Vagina (tissue), 2 donors: ENCODE data around the gene LGR6.

ENCODE experiments used
- POLR2A ChIP-seq, 2 donors: fragments of 450-650 bp; IDR thresholded peaks; one replicate each; pipeline ENCODE4 v1.6.1; 2017; ENCODE audit warnings: antibody characterized with exemption in 2 of 2, mild to moderate bottlenecking in 2 of 2, moderate library complexity in 2 of 2
- POLR2AphosphoS5 ChIP-seq, 2 donors: sonication (generic); formaldehyde crosslinking; IDR thresholded peaks; one replicate each; pipeline ENCODE4 v1.9.0; 2017; ENCODE audit warnings: antibody characterized with exemption in 2 of 2, mild to moderate bottlenecking in 2 of 2, low read depth in 1 of 2; ENCODE audit not compliant: insufficient read depth in 1 of 2
- TF ChIP-seq, protein P1 (sequence below), 3 experiments: fragments of 450-650 bp in 2 of 3; fragments of 200-600 bp in 1 of 3; sonication (generic) in 1 of 3; IDR thresholded peaks; one replicate each; pipeline ENCODE4 v1.5.1; 2017 to 2019; ENCODE audit warnings: antibody characterized with exemption in 3 of 3, mild to moderate bottlenecking in 2 of 3, moderate library complexity in 2 of 3

DNA sequence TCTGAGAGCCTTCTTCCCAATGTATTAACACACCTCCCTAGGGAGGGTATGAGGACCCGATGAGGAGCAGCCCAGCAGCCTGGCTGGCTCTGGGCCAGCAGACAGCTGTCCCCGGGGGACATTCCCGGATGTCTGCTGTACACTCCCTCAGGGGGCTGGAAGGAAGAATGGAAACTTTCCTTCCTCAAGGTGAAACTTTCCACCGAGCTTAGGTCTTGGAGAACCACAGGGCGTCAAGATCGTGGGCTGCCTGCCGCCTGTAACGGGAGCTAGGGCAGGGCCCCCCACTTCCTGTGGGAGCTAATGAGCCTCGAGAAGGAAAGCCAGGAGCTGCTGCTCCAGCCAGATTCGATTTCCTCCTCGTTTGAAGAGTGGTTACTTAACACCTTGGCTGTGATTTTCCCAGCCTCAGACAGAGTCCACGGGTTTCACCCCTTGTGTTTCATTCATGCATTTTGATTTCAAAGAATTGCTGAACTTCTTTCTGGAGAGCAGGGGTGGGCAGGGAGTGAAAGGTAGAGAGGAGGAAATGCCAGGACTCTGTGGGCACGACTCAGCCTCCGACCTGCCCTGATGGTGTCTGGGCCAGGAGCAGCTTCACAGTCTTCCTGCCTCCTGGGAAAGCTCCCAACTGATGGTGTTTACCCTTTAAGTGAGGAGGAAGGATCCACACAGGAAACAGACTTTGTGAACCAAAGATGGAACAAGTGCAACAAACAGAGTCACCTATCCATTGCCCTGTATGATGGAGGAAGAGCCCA, 118.5 kb downstream of the LGR6 start:
- TF ChIP-seq, protein P1, sequence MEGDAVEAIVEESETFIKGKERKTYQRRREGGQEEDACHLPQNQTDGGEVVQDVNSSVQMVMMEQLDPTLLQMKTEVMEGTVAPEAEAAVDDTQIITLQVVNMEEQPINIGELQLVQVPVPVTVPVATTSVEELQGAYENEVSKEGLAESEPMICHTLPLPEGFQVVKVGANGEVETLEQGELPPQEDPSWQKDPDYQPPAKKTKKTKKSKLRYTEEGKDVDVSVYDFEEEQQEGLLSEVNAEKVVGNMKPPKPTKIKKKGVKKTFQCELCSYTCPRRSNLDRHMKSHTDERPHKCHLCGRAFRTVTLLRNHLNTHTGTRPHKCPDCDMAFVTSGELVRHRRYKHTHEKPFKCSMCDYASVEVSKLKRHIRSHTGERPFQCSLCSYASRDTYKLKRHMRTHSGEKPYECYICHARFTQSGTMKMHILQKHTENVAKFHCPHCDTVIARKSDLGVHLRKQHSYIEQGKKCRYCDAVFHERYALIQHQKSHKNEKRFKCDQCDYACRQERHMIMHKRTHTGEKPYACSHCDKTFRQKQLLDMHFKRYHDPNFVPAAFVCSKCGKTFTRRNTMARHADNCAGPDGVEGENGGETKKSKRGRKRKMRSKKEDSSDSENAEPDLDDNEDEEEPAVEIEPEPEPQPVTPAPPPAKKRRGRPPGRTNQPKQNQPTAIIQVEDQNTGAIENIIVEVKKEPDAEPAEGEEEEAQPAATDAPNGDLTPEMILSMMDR (IDR thresholded peaks at IDR 0.05) = no peak
- TF ChIP-seq POLR2A (IDR thresholded peaks at IDR 0.05) (no peak), POLR2AphosphoS5 (IDR thresholded peaks at IDR 0.05; ENCODE audit: insufficient read depth in 1 of 2, low read depth in 1 of 2) (no peak)
